GM12801 (cell line): Measurements from ENCODE around the gene ARHGEF17.

Source experiments
- CTCF ChIP-seq: IDR thresholded peaks from one replicate; pipeline ENCODE4 v1.5.1; 2011; ENCODE audit warnings: control low read depth; ENCODE audit not compliant: insufficient read length; ENCODE audit errors: extremely low read depth

The ARHGEF17 gene

GRCh38 chr11:73308961-73309919 lies 1.2 kb downstream of the ARHGEF17 start:
- no peak for TF ChIP-seq CTCF

GRCh38 chr11:73310076-73310475 lies 2.0 kb downstream of the ARHGEF17 start:
- TF ChIP-seq CTCF, result no peak

- no peak for TF ChIP-seq CTCF
These were observed 2.8 kb downstream of the ARHGEF17 start for GRCh38 chr11:73310661-73311393.

- no peak for TF ChIP-seq CTCF
These were observed 3.4 kb downstream of the ARHGEF17 start for GRCh38 chr11:73311394-73311869.

GRCh38 chr11:73312036-73312435 lies 4.0 kb downstream of the ARHGEF17 start:
- no peak for TF ChIP-seq CTCF

- no peak for TF ChIP-seq CTCF
These were observed 4.8 kb downstream of the ARHGEF17 start for GRCh38 chr11:73312851-73313327.

- TF ChIP-seq CTCF, result no peak
These were observed 5.6 kb downstream of the ARHGEF17 start for GRCh38 chr11:73313652-73314051.
